Measurements from ENCODE around the gene ZNRF3.
"Not testable (repeated sequence)": the region's sequence is repeated elsewhere in the genome, so short reads cannot be mapped to it uniquely, and the experiment has no call there.

Gene ZNRF3

GRCh38 chr22:28882878-28883656 is at the start of gene ZNRF3:
Gene ZNRF3, plus strand, starts transcription at chr22:28883572. Its CDS starts 195 bp downstream, at chr22:28883767.
- DNase-seq: peak; percentile 35 to 68

- DNase-seq: no peak
These were observed 47.7 kb upstream of the ZNRF3 start for GRCh38 chr22:28835630-28836189.

DNA sequence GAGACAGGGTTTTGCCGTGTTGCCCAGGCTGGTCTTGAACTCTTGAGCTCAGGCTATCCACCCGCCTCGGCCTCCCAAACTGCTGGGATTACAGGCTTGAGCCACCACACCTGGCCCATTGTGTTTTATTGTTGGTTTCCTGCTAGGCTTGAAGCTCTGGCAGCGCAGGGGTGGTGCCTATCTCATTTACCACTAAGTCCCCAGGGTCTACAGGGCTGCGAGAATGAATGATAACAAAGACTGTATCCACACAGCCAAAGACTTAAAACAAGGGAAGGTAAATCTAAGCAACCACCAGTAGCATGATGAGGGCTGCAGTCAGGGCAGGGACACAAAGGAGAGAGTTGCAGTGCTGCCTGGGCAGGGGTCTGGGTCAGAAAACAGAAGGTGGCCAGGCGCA is 45.7 kb upstream of the ZNRF3 start:
- DNase-seq: no peak

GRCh38 chr22:28838971-28839370 is 44.4 kb upstream of the ZNRF3 start:
- no peak for DNase-seq

DNA sequence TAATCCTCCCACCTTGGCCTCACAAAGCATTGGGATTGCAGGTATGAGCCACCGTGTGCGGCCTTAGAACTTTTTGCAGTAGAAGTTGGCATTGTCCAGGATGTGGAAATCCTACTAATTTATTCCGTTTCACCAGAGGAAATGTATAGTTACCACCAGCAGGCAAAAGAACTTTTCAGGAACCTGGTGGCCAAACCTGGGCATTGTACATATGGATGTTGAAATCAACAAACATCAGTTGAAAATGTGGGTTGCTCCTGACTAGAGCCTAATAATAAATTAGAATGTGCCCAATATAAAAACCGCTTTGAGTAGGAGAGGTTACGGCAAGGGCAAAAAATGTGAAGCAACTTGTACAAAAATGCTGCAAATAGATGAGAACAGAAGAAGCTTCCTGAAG is 42.3 kb upstream of the ZNRF3 start:
- DNase-seq: no peak

DNA sequence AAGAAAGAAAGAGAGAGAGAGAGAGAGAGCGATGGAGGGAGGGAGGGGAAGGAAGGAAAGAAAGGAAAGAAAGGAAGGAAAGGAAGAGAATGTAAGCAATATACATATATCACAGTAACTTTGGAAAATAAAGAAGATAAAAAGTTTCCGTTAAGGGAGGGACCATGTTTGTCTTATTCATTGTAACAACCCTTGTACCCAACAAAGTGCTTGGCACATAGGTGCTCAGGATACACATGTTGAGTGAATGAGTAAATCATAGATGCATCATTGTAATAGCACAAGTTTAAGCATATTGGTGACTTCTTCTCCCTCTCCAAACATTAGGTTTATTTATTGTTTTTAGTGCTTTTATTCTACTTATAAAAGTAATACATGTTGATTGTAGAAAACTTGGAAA is 39.7 kb upstream of the ZNRF3 start:
- DNase-seq: no peak

GRCh38 chr22:28844277-28844676 is 39.1 kb upstream of the ZNRF3 start:
- not testable (repeated sequence) for DNase-seq

GRCh38 chr22:28846994-28847393 is 36.4 kb upstream of the ZNRF3 start:
- DNase-seq: no peak

GRCh38 chr22:28855355-28856094 is 27.8 kb upstream of the ZNRF3 start:
- DNase-seq: peak in 1 of 2 experiments; percentile 34

- DNase-seq: no peak
These were observed 27.3 kb upstream of the ZNRF3 start for GRCh38 chr22:28856095-28856455.

DNA sequence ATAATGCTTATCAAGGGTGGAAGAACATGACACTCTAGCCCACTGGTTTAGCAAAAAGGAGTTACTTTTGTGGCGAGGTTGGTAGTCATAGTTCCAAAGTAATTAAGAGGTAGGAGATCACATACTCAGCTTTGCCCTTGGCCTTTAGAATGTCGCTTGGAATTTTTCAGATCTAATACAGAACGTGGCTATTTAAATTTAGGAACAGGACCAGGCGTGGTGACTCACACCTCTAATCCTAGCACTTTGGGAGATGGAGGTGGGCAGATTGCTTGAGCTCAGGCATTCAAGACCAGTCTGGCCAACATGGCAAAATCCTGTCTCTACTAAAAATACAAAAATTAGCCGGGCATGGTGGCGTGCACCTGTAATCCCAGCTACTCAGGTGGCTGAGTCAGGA is 26.1 kb upstream of the ZNRF3 start:
- no peak for DNase-seq

- no peak for DNase-seq
These were observed 18.3 kb upstream of the ZNRF3 start for GRCh38 chr22:28864878-28865596.

- no peak for DNase-seq
These were observed 16.2 kb upstream of the ZNRF3 start for GRCh38 chr22:28867191-28867590.

DNA sequence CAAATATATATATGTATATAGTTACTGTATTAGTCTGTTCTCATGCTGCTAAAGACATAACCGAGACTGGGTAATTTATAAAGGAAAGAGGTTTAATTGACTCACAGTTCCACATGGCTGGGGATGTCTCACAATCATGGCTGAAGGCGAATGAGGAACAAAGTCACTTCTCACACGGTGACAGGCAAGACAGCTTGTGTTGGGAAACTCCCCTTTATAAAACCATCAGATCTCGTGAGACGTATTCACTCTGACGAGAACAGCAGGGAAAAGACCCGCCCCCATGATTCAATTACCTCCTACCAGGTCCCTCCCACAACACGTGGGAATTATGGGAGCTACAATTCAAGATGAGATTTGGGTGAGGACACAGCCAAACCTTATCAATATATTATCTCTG is 15.0 kb upstream of the ZNRF3 start:
- not testable (repeated sequence) for DNase-seq

- no peak for DNase-seq
These were observed 13.6 kb upstream of the ZNRF3 start for GRCh38 chr22:28869736-28870135.

GRCh38 chr22:28873183-28873963 is 10.0 kb upstream of the ZNRF3 start:
- no peak for DNase-seq

DNA sequence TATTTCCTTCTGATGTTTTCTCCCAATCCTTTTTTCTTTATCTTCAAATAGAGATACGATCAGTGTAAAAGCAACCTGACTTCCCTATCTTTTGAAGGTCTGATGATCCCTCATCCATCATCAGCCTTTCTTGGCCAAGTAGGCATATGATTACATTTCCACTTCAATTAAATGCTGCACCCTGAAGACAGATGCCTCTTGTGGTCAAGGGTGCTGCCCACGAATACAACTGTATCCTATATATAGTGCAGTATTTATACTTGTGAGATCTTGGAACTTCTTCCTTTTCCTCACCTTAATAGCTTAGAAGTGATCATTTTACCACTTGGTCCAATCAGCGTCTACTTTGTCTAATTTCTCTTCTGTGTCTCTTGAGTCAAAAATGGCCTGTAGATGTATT is 9.3 kb upstream of the ZNRF3 start:
- no peak for DNase-seq

DNA sequence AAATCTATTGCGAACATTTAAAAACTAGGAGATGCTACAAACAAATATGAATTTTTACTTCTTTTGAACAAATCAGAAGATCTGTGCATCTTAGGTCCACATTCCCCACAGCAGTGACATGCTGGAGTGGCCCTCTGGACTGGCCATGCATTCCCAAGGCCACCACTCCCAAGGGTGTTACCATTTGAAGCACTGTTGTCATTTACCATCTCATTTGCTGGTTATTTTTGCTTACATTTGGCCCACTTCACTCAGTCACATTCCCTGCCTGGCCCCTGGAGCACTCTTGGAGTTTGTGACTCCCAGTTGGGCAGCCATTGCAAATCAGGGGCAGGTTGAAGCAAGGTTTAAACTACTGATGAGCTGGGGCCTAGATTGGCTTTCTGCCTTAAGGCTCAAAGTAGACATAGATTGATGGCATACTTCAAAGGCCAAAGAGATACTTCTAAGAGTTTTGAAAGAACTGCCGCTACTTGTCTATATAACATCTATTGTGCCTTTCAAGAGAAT is 8.5 kb upstream of the ZNRF3 start:
- no peak for DNase-seq

- peak in 1 of 2 experiments; percentile 35 for DNase-seq
These were observed 861 bp upstream of the ZNRF3 start for GRCh38 chr22:28882545-28882877.

GRCh38 chr22:28883657-28883916 is 215 bp downstream of the ZNRF3 start:
- DNase-seq: no peak

- no peak for DNase-seq
These were observed 760 bp downstream of the ZNRF3 start for GRCh38 chr22:28883917-28884746.
